SU-DHL-6 (cell line): ENCODE results near the gene FAM184A.

Experiments
- H2AFZ ChIP-seq: fragments of 200-600 bp; sonication (generic); 2 replicates; pipeline ENCODE4 v1.6.1; 2014; ENCODE audit warnings: low read depth, mild to moderate bottlenecking, moderate library complexity, mixed read lengths, antibody characterized with exemption, low read length; ENCODE audit not compliant: severe bottlenecking
- H3F3A ChIP-seq: fragments of 200-600 bp; shearing (Covaris generic); 2 replicates; pipeline ENCODE4 v1.6.0; 2016; ENCODE audit warnings: antibody characterized with exemption, mild to moderate bottlenecking; ENCODE audit not compliant: insufficient read depth
- H3K27ac ChIP-seq: fragments of 200-600 bp; sonication (generic); 2 replicates; pipeline ENCODE4 v1.5.1; 2016; ENCODE audit warnings: low read depth, mild to moderate bottlenecking, low read length, moderate library complexity, mixed read lengths
- H3K27me3 ChIP-seq: fragments of 200-600 bp; sonication (generic), shearing (Covaris generic); 2 replicates; pipeline ENCODE4 v1.6.0; 2014; ENCODE audit warnings: mild to moderate bottlenecking, low read length
- H3K36me3 ChIP-seq: fragments of 200-600 bp; sonication (generic); 2 replicates; pipeline ENCODE4 v1.6.1; 2014; ENCODE audit warnings: mild to moderate bottlenecking, low read length, mixed read lengths
- H3K4me2 ChIP-seq: fragments of 300-600, 200-600 bp; shearing (Covaris generic), sonication (generic); 2 replicates; pipeline ENCODE4 v1.6.0; 2014; ENCODE audit warnings: low read length, low read depth, mild to moderate bottlenecking; ENCODE audit not compliant: poor library complexity, severe bottlenecking
- H3K4me3 ChIP-seq: fragments of 200-600 bp; sonication (generic); 2 replicates; pipeline ENCODE4 v1.5.1; 2014; ENCODE audit warnings: antibody characterized with exemption, low read length, mild to moderate bottlenecking, mixed read lengths; ENCODE audit not compliant: insufficient read depth, poor library complexity, severe bottlenecking
- H3K79me2 ChIP-seq: fragments of 200-600 bp; sonication (generic); 2 replicates; pipeline ENCODE4 v1.6.1; 2014; ENCODE audit warnings: mild to moderate bottlenecking, low read length, moderate library complexity; ENCODE audit not compliant: insufficient read depth
- H3K9ac ChIP-seq: fragments of 200-600 bp; sonication (generic); 2 replicates; pipeline ENCODE4 v1.7.0; 2014; ENCODE audit warnings: mild to moderate bottlenecking, low read length
- H3K9me2 ChIP-seq: fragments of 200-600 bp; sonication (generic); replicated peaks from 2 replicates; pipeline ENCODE4 v1.6.1; 2014; ENCODE audit warnings: low read length; ENCODE audit not compliant: insufficient read depth
- H3K9me3 ChIP-seq: fragments of 200-600 bp; sonication (generic); 2 replicates; pipeline ENCODE4 v1.6.1; 2014; ENCODE audit warnings: low read length, mixed read lengths; ENCODE audit not compliant: insufficient read depth
- H4K20me1 ChIP-seq: fragments of 200-600 bp; sonication (generic); 2 replicates; pipeline ENCODE4 v1.6.1; 2014; ENCODE audit warnings: low read depth, mild to moderate bottlenecking, antibody characterized with exemption, low read length, moderate library complexity, mixed read lengths
- EZH2phosphoT487 ChIP-seq: fragments of 200-600 bp; sonication (generic), shearing (Covaris generic); conservative IDR thresholded peaks from 2 replicates; pipeline ENCODE4 v1.6.1; 2018; ENCODE audit warnings: mild to moderate bottlenecking, antibody characterized with exemption, low read length, moderate library complexity, mixed read lengths
- TF ChIP-seq, protein P1 (sequence below): fragments of 200-600 bp; sonication (generic); IDR thresholded peaks from one replicate; pipeline ENCODE4 v1.5.1; 2017; ENCODE audit warnings: antibody characterized with exemption, mild to moderate bottlenecking, low read length, moderate library complexity; ENCODE audit not compliant: insufficient read depth, poor library complexity, severe bottlenecking

The FAM184A gene

DNA sequence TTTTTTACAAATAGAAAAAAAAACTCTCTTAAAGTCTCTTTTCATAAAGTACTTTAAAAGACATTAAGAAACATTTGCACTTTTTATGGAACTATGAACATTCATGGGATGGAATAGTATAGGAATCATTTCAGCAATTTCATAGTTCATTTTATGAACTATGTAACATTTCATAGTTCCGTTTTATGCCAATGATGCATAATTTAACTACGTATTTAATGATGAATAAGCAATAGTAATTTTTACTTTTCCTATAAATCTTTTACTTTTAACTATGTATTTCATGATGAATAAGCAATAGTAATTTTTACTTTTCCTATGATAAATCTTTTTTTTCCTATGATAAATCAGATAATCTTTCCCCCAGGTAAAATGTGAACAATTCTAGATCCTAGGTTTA is 47.7 kb downstream of the FAM184A start:
- no peaks in the 10 kb centered on the region for H3K36me3 ChIP-seq
- H3K4me3 ChIP-seq: no peak overlapping the region
- no peaks in the 10 kb centered on the region for H3F3A ChIP-seq
- H3K9me3 ChIP-seq: no peaks in the 10 kb centered on the region
- H3K4me2 ChIP-seq: no peak overlapping the region
- no peaks in the 10 kb centered on the region for H3K9me2 ChIP-seq
- no peaks in the 10 kb centered on the region for H3K27me3 ChIP-seq
- H3K9ac ChIP-seq: no peak overlapping the region
- H4K20me1 ChIP-seq: no peaks in the 10 kb centered on the region
- H3K79me2 ChIP-seq: no peaks in the 10 kb centered on the region
- TF ChIP-seq, protein P1, sequence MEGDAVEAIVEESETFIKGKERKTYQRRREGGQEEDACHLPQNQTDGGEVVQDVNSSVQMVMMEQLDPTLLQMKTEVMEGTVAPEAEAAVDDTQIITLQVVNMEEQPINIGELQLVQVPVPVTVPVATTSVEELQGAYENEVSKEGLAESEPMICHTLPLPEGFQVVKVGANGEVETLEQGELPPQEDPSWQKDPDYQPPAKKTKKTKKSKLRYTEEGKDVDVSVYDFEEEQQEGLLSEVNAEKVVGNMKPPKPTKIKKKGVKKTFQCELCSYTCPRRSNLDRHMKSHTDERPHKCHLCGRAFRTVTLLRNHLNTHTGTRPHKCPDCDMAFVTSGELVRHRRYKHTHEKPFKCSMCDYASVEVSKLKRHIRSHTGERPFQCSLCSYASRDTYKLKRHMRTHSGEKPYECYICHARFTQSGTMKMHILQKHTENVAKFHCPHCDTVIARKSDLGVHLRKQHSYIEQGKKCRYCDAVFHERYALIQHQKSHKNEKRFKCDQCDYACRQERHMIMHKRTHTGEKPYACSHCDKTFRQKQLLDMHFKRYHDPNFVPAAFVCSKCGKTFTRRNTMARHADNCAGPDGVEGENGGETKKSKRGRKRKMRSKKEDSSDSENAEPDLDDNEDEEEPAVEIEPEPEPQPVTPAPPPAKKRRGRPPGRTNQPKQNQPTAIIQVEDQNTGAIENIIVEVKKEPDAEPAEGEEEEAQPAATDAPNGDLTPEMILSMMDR: no peak
- no peak for TF ChIP-seq EZH2phosphoT487
- H3K27ac ChIP-seq: no peak overlapping the region
- H2AFZ ChIP-seq: no peak overlapping the region

DNA sequence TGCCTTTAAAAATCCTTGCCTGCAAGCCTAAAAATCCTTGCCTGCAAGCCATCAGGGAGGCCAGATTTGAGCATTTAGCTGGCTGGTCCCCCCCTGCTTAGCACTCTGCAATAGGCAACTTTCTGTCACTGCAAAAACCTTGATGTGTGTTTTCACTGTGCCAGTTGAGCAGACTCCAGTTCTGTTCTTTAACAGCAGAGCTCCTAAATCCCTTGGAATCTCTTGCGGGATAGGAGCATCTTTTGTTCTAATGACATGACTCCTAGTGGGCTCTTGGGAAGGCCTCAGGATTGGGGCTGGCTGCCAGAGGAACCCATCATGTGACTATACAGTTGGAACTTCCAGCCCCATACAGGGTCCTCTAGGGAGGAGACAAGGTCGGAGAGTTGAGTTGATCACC is 50.4 kb downstream of the FAM184A start:
- Histone ChIP-seq H3F3A (no peaks in the 10 kb centered on the region), H2AFZ (no peak overlapping the region), H4K20me1 (no peaks in the 10 kb centered on the region), H3K9ac (no peak overlapping the region), H3K79me2 (no peaks in the 10 kb centered on the region), H3K4me3 (no peak overlapping the region), H3K36me3 (no peaks in the 10 kb centered on the region), H3K4me2 (no peak overlapping the region), H3K27me3 (no peaks in the 10 kb centered on the region), H3K27ac (no peak overlapping the region), H3K9me2 (no peaks in the 10 kb centered on the region), H3K9me3 (no peaks in the 10 kb centered on the region)
- TF ChIP-seq EZH2phosphoT487: no peak
- TF ChIP-seq, protein P1: no peak

DNA sequence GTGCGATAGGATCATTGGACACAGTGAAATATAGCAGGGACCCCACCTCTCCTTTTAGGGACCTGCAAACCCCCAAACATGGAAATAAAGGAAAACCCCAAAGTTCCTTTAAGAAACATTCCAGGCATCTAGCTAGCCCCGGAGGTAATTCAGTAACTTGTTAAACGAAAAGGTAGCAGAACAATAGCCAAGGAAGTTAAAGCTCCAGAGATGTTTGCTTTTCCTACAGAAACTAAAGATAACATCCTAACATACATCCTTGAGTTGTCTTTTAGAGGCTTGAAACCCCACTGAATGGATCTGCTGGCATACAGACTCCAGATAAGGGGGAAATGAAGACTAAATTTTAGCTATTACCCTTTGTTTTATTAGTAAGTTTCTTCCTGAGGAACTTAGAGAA is 51.0 kb downstream of the FAM184A start:
- no peaks in the 10 kb centered on the region for H3K27me3 ChIP-seq
- no peaks in the 10 kb centered on the region for H3K36me3 ChIP-seq
- H3K9ac ChIP-seq: no peak overlapping the region
- H2AFZ ChIP-seq: no peak overlapping the region
- H3F3A ChIP-seq: no peaks in the 10 kb centered on the region
- H3K9me3 ChIP-seq: no peaks in the 10 kb centered on the region
- H3K9me2 ChIP-seq: no peaks in the 10 kb centered on the region
- H4K20me1 ChIP-seq: no peaks in the 10 kb centered on the region
- H3K4me3 ChIP-seq: no peak overlapping the region
- no peak overlapping the region for H3K27ac ChIP-seq
- H3K4me2 ChIP-seq: no peak overlapping the region
- no peaks in the 10 kb centered on the region for H3K79me2 ChIP-seq
- TF ChIP-seq, protein P1: no peak
- TF ChIP-seq EZH2phosphoT487: no peak
